GM21360 (cell line): Measurements from ENCODE around the gene LRIF1.
"Not testable (repeated sequence)": the region's sequence is repeated elsewhere in the genome, so short reads cannot be mapped to it uniquely, and the experiment has no call there.

Experiments
- ATAC-seq: cut with Tn5 transposase; IDR thresholded peaks from one replicate; pipeline ENCODE4 v1.9.1; 2021; ENCODE audit warnings: mild to moderate bottlenecking, moderate library complexity; ENCODE audit not compliant: unreplicated experiment

LRIF1 gene

GRCh38 chr1:110963691-110964454 lies at the start of gene LRIF1:
TSS of gene LRIF1 (minus strand) at chr1:110963922. CDS start at chr1:110963688, 234 bp downstream.
- peak; percentile 96 for ATAC-seq

- ATAC-seq: no peak
These were observed 44.3 kb upstream of the LRIF1 start for GRCh38 chr1:111008031-111008430.

- ATAC-seq: no peak
These were observed 42.8 kb upstream of the LRIF1 start for GRCh38 chr1:111006556-111006955.

- not testable (repeated sequence) for ATAC-seq
These were observed 35.9 kb upstream of the LRIF1 start for GRCh38 chr1:110999607-111000006.

- ATAC-seq: not testable (repeated sequence)
These were observed 28.6 kb upstream of the LRIF1 start for GRCh38 chr1:110992329-110992728.

GRCh38 chr1:110991295-110991694 lies 27.6 kb upstream of the LRIF1 start:
- not testable (repeated sequence) for ATAC-seq

GRCh38 chr1:110990541-110990940 lies 26.8 kb upstream of the LRIF1 start:
- ATAC-seq: no peak

- ATAC-seq: no peak
These were observed 22.7 kb upstream of the LRIF1 start for GRCh38 chr1:110986407-110986891.

GRCh38 chr1:110982320-110982719 lies 18.6 kb upstream of the LRIF1 start:
- no peak for ATAC-seq

GRCh38 chr1:110979154-110979553 lies 15.4 kb upstream of the LRIF1 start:
- ATAC-seq: no peak

GRCh38 chr1:110976089-110976488 lies 12.4 kb upstream of the LRIF1 start:
- ATAC-seq: no peak

- no peak for ATAC-seq
These were observed 11.5 kb upstream of the LRIF1 start for GRCh38 chr1:110975265-110975664.

- no peak for ATAC-seq
These were observed 3.5 kb upstream of the LRIF1 start for GRCh38 chr1:110967256-110967655.

GRCh38 chr1:110964455-110964903 lies 757 bp upstream of the LRIF1 start:
- no peak for ATAC-seq

- peak; percentile 35 for ATAC-seq
These were observed 631 bp downstream of the LRIF1 start for GRCh38 chr1:110962892-110963690.

- no peak for ATAC-seq
These were observed 1.8 kb downstream of the LRIF1 start for GRCh38 chr1:110961902-110962301.

GRCh38 chr1:110960777-110961420 lies 2.8 kb downstream of the LRIF1 start:
- no peak for ATAC-seq

GRCh38 chr1:110957798-110958197 lies 5.9 kb downstream of the LRIF1 start:
- ATAC-seq: no peak

- ATAC-seq: no peak
These were observed 7.1 kb downstream of the LRIF1 start for GRCh38 chr1:110956586-110956985.

- ATAC-seq: no peak
These were observed 10.7 kb downstream of the LRIF1 start for GRCh38 chr1:110953031-110953430.

GRCh38 chr1:110952031-110952430 lies 11.7 kb downstream of the LRIF1 start:
- no peak for ATAC-seq
